Activated naive CD8-positive, alpha-beta T cell treated with anti-CD3 and anti-CD28 coated beads for 36 hours (primary cell): Measurements from ENCODE around the gene PAFAH1B1. TPM values are rescaled to one million over a fixed set of nuclear protein-coding genes. Genes with fewer than 3 reads are reported as not detected.
A peak's percentile ranks its signal among the peaks of the same experiment; 100 is the strongest.

ENCODE experiments used
- DNase-seq: peaks from one replicate; pipeline ENCODE4 v3.0.0; 2021
- H3K27ac Mint-ChIP-seq: one replicate; pipeline ENCODE4 v1.8.0; 2022; ENCODE audit warnings: mild to moderate bottlenecking, moderate library complexity, mixed read lengths
- H3K27me3 Mint-ChIP-seq: one replicate; pipeline ENCODE4 v1.8.0; 2022; ENCODE audit warnings: mild to moderate bottlenecking, mixed read lengths
- H3K36me3 Mint-ChIP-seq: one replicate; pipeline ENCODE4 v1.8.0; 2021; ENCODE audit warnings: mild to moderate bottlenecking, mixed read lengths
- H3K4me1 Mint-ChIP-seq: one replicate; pipeline ENCODE4 v1.8.0; 2021; ENCODE audit warnings: mixed read lengths
- H3K4me3 Mint-ChIP-seq: one replicate; pipeline ENCODE4 v1.8.0; 2022; ENCODE audit warnings: mild to moderate bottlenecking, moderate library complexity, mixed read lengths
- H3K9me3 Mint-ChIP-seq: one replicate; pipeline ENCODE4 v1.8.0; 2022; ENCODE audit warnings: mixed read lengths
- total RNA-seq, 2 experiments: library from RNA; stranded (reverse); gene quantifications; one replicate each; pipeline ENCODE4 v1.2.3, GENCODE V29; 2021

Gene PAFAH1B1
- total RNA-seq, 2 experiments from 2014 or later = 137 to 156 TPM

- Mint-ChIP-seq H3K36me3 (peaks cover 15% of the 10 kb centered on the region), H3K4me3 (no peak overlapping the region), H3K9me3 (no peaks in the 10 kb centered on the region), H3K27ac (no peak overlapping the region), H3K4me1 (peaks cover 26% of the 10 kb centered on the region), H3K27me3 (no peaks in the 10 kb centered on the region)
- no peak for DNase-seq
Measured at GRCh38 chr17:2705888-2706795, 112.7 kb downstream of the PAFAH1B1 start.

- DNase-seq = no peak
- H3K27me3 Mint-ChIP-seq = no peaks in the 10 kb centered on the region
- peaks cover 15% of the 10 kb centered on the region for H3K36me3 Mint-ChIP-seq
- peaks cover 28% of the 10 kb centered on the region for H3K4me1 Mint-ChIP-seq
- H3K9me3 Mint-ChIP-seq = no peaks in the 10 kb centered on the region
- no peak overlapping the region for H3K27ac Mint-ChIP-seq
- no peak overlapping the region for H3K4me3 Mint-ChIP-seq
Measured at GRCh38 chr17:2706911-2707510, 113.6 kb downstream of the PAFAH1B1 start.

DNA sequence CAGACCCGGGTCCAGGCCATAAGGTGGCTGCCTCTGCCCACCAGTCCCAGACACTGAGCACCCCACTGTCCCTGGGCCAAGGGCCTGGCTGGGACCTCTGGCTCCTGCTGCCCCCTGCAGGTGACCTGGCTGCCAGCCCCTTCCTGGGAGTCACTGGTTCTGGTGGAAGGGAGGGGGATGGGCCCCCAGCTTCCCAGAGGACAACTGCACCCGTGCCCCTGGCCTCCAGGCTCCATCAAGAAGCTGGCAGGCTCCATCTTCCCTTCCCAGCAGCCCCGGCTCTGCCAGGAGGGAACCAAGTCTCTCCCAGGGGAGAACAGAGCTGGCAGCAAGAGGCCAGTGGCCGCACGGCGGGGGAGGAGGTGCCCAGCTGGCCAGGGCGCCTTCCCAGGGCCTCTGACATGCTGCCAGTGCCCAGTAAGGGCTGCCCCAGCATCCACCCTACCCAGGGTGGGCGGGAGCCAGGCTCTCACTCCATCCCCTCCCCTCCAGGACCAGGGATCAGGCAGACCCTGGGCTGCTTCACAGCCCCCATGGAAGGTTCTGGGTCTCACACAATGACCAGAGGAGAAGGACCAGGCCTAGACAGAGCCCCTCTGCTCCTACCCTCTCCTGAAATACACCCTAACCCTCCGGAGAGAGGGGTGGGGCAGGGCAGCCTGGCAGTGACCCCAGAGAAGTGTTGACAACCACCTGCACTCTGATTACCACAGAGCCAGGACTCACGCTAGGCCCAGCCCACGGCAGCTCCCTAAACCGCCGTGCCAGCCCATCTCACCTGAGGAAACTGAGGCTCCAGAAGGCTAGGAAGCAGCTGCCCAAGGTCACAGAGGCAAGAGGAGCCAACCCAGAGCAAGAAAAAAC lies 114.5 kb downstream of the PAFAH1B1 start:
- DNase-seq = no peak
- peaks cover 36% of the 10 kb centered on the region for H3K4me1 Mint-ChIP-seq
- peaks cover 13% of the 10 kb centered on the region for H3K36me3 Mint-ChIP-seq
- no peaks in the 10 kb centered on the region for H3K27me3 Mint-ChIP-seq
- no peak overlapping the region for H3K4me3 Mint-ChIP-seq
- H3K27ac Mint-ChIP-seq = no peak overlapping the region
- H3K9me3 Mint-ChIP-seq = no peaks in the 10 kb centered on the region

GRCh38 chr17:2708585-2709182 lies 115.2 kb downstream of the PAFAH1B1 start:
- Mint-ChIP-seq H3K4me3 (peak overlapping the region; percentile 95), H3K4me1 (peaks cover 36% of the 10 kb centered on the region), H3K9me3 (no peaks in the 10 kb centered on the region), H3K36me3 (peaks cover 13% of the 10 kb centered on the region), H3K27me3 (no peaks in the 10 kb centered on the region), H3K27ac (peak overlapping the region; percentile 60)
- DNase-seq = no peak

DNA sequence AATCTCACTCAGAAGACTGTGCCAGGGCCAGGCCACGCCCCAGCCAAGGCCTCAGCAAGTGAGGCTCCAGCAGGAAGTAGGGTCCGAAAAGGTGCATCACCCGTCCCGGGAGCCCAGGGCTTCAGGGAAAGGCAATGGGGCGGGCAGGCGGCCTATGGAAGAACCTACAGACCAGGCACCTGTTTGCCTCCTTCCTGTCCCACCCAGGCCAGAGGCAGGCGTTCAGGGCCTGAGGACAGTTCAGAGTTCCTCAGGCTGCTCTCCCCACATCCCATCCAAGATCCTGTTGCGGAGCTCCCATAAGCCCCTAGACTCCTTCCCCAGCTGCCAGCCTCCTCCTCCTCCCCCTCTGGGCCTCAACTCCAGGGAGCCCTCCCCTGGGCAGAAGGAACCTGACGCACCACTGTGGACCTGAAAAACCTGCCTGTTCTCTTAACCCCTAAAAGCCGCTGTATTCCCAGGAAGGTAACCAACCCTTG lies 115.8 kb downstream of the PAFAH1B1 start:
- peak overlapping the region; percentile 56 for H3K27ac Mint-ChIP-seq
- no peak for DNase-seq
- peak overlapping the region; percentile 95 for H3K4me3 Mint-ChIP-seq
- H3K9me3 Mint-ChIP-seq = no peaks in the 10 kb centered on the region
- no peaks in the 10 kb centered on the region for H3K27me3 Mint-ChIP-seq
- peaks cover 36% of the 10 kb centered on the region for H3K4me1 Mint-ChIP-seq
- H3K36me3 Mint-ChIP-seq = peaks cover 13% of the 10 kb centered on the region

- Mint-ChIP-seq H3K27me3 (no peaks in the 10 kb centered on the region), H3K9me3 (no peaks in the 10 kb centered on the region), H3K36me3 (peaks cover 13% of the 10 kb centered on the region), H3K4me3 (peak overlapping the region; percentile 95), H3K4me1 (peaks cover 36% of the 10 kb centered on the region), H3K27ac (peak overlapping the region; percentile 86)
- DNase-seq = no peak
Measured at GRCh38 chr17:2710071-2710802, 116.8 kb downstream of the PAFAH1B1 start.

- H3K27ac Mint-ChIP-seq = peak overlapping the region; percentile 86
- H3K36me3 Mint-ChIP-seq = peaks cover 11% of the 10 kb centered on the region
- peak overlapping the region; percentile 95 for H3K4me3 Mint-ChIP-seq
- H3K9me3 Mint-ChIP-seq = no peaks in the 10 kb centered on the region
- no peaks in the 10 kb centered on the region for H3K27me3 Mint-ChIP-seq
- peak; percentile 53 for DNase-seq
- peaks cover 33% of the 10 kb centered on the region for H3K4me1 Mint-ChIP-seq
Measured at GRCh38 chr17:2710803-2711607, 117.6 kb downstream of the PAFAH1B1 start.

DNA sequence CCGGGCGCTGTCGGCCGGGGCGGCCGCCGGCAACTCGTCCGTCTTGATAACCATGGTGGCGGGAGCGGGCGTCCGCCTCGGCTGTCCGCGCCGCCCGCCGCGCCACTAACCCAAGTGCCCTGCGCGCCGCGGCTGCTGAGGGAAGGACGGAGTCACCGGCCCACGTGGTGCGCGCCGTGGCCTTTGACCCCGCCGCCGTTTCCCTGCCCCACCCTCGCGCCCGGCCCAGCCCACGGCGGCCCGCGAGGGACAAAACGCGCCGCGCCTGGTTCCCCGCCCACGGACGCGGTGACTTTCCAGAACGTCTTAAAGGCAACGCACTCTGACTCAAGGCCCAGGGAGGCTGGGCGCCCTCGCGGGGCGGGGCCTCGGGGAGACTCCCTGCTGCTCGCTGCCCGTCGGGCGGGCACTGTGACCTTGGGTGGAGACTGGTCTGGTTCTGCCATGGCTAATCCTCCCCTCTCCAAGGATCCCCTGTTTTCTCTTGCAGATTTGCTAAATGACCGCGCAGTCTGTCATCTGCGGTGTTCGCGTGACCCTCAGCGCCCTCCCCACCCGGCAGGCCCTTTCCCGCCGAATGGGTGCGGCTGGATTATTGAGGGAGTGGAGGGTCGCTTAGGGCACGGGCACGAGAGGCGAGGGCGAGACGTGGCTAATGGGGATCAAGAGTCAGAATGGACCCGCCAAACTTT lies 118.3 kb downstream of the PAFAH1B1 start, which contains the start of gene CLUH:
CLUH (minus strand) TSS at position 157 of the 692 bp plus-strand sequence; CDS start at position 54, 103 bp downstream.
- peak within 1 kb of the TSS; percentile 95 for H3K4me3 Mint-ChIP-seq
- DNase-seq = peak; percentile 99
- H3K36me3 Mint-ChIP-seq = peaks cover 11% of the 10 kb centered on the region
- H3K4me1 Mint-ChIP-seq = peaks cover 33% of the 10 kb centered on the region
- no peaks in the 10 kb centered on the region for H3K27me3 Mint-ChIP-seq
- no peaks in the 10 kb centered on the region for H3K9me3 Mint-ChIP-seq
- H3K27ac Mint-ChIP-seq = peak within 1 kb of the TSS; percentile 91

DNA sequence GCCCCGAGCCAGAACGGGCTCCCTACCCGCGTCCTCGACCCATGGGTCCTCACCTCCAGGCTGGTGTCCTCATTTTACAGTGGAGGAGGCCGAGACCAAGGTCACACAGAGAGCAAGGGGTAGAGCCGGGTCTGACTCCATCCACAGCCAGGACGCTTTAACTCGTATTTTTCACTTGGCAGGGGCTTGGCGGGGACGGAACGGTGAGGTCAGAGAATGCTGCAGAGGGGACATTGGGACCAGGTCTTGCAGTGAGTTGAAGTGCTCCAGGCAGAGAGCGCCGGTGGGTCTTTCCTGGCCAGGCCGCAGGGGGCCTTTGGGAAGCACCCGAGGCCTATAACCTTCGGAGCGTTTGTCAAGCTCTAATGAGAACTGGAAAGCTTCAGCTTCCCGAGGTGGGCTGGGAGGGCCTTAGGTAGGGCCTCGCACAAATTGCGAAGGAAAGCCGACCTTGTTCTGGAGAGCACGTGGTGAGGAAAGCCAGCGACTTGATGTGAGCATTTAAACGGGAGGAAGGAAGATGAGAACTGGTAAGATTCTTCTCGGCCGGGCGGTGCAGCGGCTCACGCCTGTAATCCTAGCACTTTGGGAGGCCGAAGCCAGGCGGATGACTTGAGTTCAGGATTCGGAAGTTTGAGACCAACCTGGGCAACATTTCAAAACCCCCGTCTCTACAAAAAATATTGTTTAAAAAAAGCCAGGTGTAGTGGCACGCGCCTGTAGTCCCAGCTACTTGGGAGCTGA lies 119.0 kb downstream of the PAFAH1B1 start:
- H3K36me3 Mint-ChIP-seq = peaks cover 11% of the 10 kb centered on the region
- H3K9me3 Mint-ChIP-seq = no peaks in the 10 kb centered on the region
- H3K27ac Mint-ChIP-seq = peak overlapping the region; percentile 91
- DNase-seq = no peak
- H3K27me3 Mint-ChIP-seq = no peaks in the 10 kb centered on the region
- H3K4me3 Mint-ChIP-seq = peak overlapping the region; percentile 87
- H3K4me1 Mint-ChIP-seq = peaks cover 33% of the 10 kb centered on the region

GRCh38 chr17:2713881-2714280 lies 120.4 kb downstream of the PAFAH1B1 start:
- no peak overlapping the region for H3K27ac Mint-ChIP-seq
- peaks cover 27% of the 10 kb centered on the region for H3K4me1 Mint-ChIP-seq
- no peak overlapping the region for H3K4me3 Mint-ChIP-seq
- no peak for DNase-seq
- H3K27me3 Mint-ChIP-seq = no peaks in the 10 kb centered on the region
- H3K9me3 Mint-ChIP-seq = no peaks in the 10 kb centered on the region
- H3K36me3 Mint-ChIP-seq = peaks cover 11% of the 10 kb centered on the region

GRCh38 chr17:2716649-2717048 lies 123.2 kb downstream of the PAFAH1B1 start:
- no peaks in the 10 kb centered on the region for H3K27me3 Mint-ChIP-seq
- no peak overlapping the region for H3K27ac Mint-ChIP-seq
- H3K4me3 Mint-ChIP-seq = no peak overlapping the region
- no peaks in the 10 kb centered on the region for H3K9me3 Mint-ChIP-seq
- peaks cover 15% of the 10 kb centered on the region for H3K4me1 Mint-ChIP-seq
- no peak for DNase-seq
- H3K36me3 Mint-ChIP-seq = no peaks in the 10 kb centered on the region

GRCh38 chr17:2718150-2718938 lies 124.9 kb downstream of the PAFAH1B1 start:
- H3K36me3 Mint-ChIP-seq = no peaks in the 10 kb centered on the region
- DNase-seq = no peak
- no peaks in the 10 kb centered on the region for H3K9me3 Mint-ChIP-seq
- H3K4me3 Mint-ChIP-seq = no peak overlapping the region
- peaks cover 10% of the 10 kb centered on the region for H3K4me1 Mint-ChIP-seq
- peaks cover 8% of the 10 kb centered on the region for H3K27me3 Mint-ChIP-seq
- no peak overlapping the region for H3K27ac Mint-ChIP-seq
